GM19099 (cell line): ENCODE data around the gene DRD2.

ENCODE experiments used
- POLR2A ChIP-seq: IDR thresholded peaks from 3 replicates; pipeline ENCODE4 v1.6.1; 2011; ENCODE audit warnings: low read depth; ENCODE audit not compliant: insufficient read length; ENCODE audit errors: extremely low read depth

The DRD2 gene

DNA sequence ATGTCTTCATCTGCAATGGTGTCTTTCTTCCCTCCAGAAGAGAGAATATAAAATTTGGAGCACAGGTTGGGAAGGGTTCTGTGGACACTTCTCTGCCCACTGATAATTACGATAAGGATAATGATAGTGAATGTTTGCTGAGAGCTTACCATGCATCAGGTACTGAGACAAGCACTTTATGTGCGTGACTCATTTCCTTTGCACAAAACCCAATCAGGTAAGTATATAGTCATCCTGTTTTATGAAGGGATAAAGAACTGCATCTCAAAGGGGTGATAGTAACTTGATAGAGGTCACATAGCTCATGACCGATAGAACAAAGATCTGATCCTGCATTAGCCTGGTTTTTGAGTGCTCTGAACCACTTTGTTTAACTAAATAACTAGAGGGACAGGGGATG is 9.4 kb downstream of the DRD2 start:
- no peak for TF ChIP-seq POLR2A

DNA sequence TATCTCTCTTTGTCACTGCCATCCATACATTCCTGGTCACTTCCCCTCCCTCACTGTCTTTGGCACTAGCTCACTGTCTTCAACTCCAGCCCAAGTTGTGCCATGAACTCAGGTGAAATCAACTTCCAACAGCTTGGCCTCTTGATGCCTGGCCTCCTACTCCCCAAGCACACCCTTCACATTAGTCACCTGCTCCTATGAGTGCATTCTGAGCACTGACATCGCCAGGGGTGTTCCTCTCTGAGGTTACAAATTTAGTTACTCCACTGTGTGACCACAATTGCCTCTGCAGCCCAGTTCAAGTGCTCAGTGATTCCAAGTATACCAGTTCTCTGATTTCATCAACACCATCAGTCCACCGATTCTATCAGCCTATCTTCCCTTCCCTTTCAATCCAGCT is 10.8 kb downstream of the DRD2 start:
- TF ChIP-seq POLR2A, result no peak

GRCh38 chr11:113462830-113463229 is 12.4 kb downstream of the DRD2 start:
- no peak for TF ChIP-seq POLR2A

DNA sequence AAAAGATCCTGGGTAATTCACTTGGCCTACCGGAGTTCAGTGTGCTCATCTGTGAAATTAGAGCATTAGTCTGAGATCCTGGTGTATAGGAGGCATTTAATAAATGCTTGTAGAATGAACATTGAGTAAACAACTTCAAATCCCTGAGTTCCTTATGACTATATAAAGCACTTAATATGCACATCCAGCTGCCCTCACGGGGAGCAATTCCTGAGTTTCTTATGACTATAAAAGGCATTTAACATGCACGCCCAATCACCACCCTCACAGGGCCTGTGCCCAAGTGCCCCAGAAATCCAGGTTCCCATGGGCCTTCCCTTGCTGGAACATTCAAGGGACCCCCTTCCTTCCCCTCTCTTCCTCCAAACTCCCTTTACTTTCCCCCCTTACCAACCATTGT is 13.6 kb downstream of the DRD2 start:
- TF ChIP-seq POLR2A, result no peak

GRCh38 chr11:113460469-113460868 is 14.7 kb downstream of the DRD2 start:
- TF ChIP-seq POLR2A, result no peak

GRCh38 chr11:113458189-113458588 is 17.0 kb downstream of the DRD2 start:
- TF ChIP-seq POLR2A, result no peak

DNA sequence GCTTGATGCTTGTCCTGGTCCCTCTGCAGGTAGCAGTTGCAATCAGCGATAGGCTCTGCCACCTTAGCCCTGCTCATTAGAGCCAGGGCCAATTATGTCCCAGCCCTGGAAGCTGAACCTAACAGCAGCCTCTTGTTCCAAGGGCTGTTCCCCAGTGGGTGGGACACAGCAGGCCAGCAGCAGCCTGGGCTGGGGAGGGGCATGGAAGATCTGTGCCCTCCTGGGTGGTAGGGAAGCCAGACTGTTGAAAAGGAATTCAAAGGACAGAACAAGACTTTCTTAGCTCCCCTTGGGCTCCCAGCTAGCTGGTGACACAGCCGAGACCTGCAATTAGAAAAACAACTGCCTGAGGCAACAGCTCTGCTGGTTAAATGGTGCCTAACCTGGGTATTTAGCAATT is 17.4 kb downstream of the DRD2 start:
- TF ChIP-seq POLR2A, result no peak

DNA sequence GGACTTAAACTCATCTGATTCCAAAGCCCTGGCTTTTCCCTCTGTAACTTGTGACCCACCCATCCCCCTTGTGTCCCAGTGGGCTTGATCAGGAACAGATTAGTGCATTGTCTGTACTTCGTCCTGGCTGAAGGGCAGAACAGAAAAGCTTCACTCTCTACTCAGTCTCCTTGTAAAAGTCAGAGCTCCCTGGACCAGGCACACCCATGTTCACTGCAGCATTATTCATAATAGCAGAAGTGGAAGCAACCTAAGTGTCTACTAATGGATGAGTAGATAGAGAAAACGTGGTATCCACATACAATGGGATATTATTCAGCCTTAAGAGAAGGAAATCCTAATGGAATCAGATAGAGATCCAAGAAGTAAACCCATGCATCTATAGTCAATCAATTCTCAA is 20.7 kb downstream of the DRD2 start:
- TF ChIP-seq POLR2A, result no peak

- no peak for TF ChIP-seq POLR2A
These were observed 25.5 kb downstream of the DRD2 start for GRCh38 chr11:113449743-113450142.

- no peak for TF ChIP-seq POLR2A
These were observed 26.9 kb downstream of the DRD2 start for GRCh38 chr11:113448316-113448677.

GRCh38 chr11:113447621-113448315 is 27.4 kb downstream of the DRD2 start:
- no peak for TF ChIP-seq POLR2A

- TF ChIP-seq POLR2A, result no peak
These were observed 28.3 kb downstream of the DRD2 start for GRCh38 chr11:113446938-113447337.

- no peak for TF ChIP-seq POLR2A
These were observed 29.1 kb downstream of the DRD2 start for GRCh38 chr11:113446112-113446511.

GRCh38 chr11:113444502-113445123 is 30.6 kb downstream of the DRD2 start:
- TF ChIP-seq POLR2A, result no peak

DNA sequence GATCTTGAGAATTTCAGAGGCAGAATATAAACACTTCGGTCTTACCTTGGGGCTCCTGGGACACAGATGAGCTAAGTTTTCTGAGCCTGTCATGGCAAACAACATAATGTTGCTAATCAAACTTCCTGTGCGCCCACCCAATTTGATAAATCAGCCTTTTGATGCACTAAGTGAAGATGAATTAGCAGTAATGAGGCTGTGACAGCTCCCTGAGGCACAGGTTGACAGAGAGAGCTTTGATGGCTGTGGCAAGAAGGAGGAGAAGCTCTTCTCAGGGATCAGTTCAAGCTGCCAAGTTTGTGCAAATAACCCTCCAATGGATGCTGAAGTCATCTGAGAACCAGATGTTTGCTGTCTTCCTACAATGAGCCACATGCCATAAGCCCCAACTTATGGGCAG is 34.4 kb downstream of the DRD2 start:
- TF ChIP-seq POLR2A, result no peak

DNA sequence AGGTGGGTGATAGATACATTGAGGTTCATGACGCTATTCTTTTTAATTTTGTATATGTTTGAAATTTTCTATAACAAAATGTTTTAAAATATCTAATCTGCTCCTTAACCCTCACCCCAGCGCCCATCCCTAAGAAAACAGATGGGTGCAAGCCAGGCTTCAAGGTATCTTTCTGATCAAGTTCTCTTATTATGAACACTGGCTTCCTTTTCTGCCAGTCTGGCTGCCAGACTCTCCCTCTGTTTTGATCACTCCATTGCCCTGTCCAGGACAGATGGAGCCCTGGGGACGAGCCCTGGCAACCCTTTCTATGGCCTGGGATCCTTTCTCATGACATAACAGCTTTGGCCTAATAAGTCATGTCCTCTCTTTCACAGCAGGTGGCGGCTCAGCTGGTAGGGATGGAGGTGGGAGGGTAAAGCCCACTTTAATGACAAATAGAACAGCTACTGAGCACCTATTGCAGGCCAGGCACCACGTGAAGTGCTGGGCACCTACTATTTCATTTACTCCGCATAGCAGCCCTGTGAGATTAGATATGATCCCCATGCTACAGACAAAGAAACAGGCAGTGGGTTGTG is 38.4 kb downstream of the DRD2 start:
- TF ChIP-seq POLR2A, result no peak
